Caco-2 (cell line): ENCODE data around the gene SDC1. TPM values are rescaled to one million over a fixed set of nuclear protein-coding genes. Genes with fewer than 3 reads are reported as not detected.

Experiments used
- BruUV-seq: library from RNA; stranded (reverse); fragments of 400-500 nt; replicated peaks from 2 replicates; lab custom pipeline; 2021; lab: Mats Ljungman, UMichigan
- CTCF ChIA-PET: fragments of 300-600 bp; sonication (Branson Sonifier 250); formaldehyde crosslinking; loops from one replicate; lab custom pipeline; 2022; ENCODE audit warnings: antibody characterized with exemption; lab: Charles Lee
- POLR2A ChIA-PET: fragments of 300-600 bp; sonication (Branson Sonifier 250); formaldehyde crosslinking; loops from one replicate; lab custom pipeline; 2022; ENCODE audit warnings: antibody characterized with exemption; lab: Charles Lee
- DNase-seq, 2 experiments: peaks; one replicate each; pipeline versions ENCODE4 v3.0.0 to v3.0.0-alpha.2; 2020 to 2022
- H3K27me3 ChIP-seq: replicated peaks from 2 replicates; pipeline ENCODE4 v1.6.0; 2011; ENCODE audit warnings: low read length; ENCODE audit not compliant: control insufficient read depth, insufficient read depth
- H3K36me3 ChIP-seq: 2 replicates; pipeline ENCODE4 v1.5.1; 2011; ENCODE audit warnings: low read length; ENCODE audit not compliant: control insufficient read depth, insufficient read depth
- H3K4me1 ChIP-seq: fragments of 250-450 bp; sonication (Bioruptor Pico); 2 replicates; pipeline ENCODE4 v1.5.1; 2020; ENCODE audit warnings: mild to moderate bottlenecking
- H3K4me3 ChIP-seq: 2 replicates; pipeline ENCODE4 v1.5.1; 2011; ENCODE audit warnings: low read depth, mild to moderate bottlenecking, control low read depth, low read length
- H3K9me3 ChIP-seq: fragments of 250-450 bp; sonication (Bioruptor Pico); 2 replicates; pipeline ENCODE4 v1.5.1; 2020; ENCODE audit warnings: mild to moderate bottlenecking, moderate library complexity
- H3K27ac Mint-ChIP-seq: one replicate; pipeline ENCODE4 v1.8.0; 2022; ENCODE audit warnings: mixed read lengths; ENCODE audit not compliant: unreplicated experiment
- H3K27me3 Mint-ChIP-seq: one replicate; pipeline ENCODE4 v1.8.0; 2022; ENCODE audit warnings: mixed read lengths; ENCODE audit not compliant: insufficient read depth, unreplicated experiment
- H3K36me3 Mint-ChIP-seq: one replicate; pipeline ENCODE4 v1.8.0; 2022; ENCODE audit warnings: mild to moderate bottlenecking, mixed read lengths; ENCODE audit not compliant: insufficient read depth, unreplicated experiment
- H3K4me1 Mint-ChIP-seq: one replicate; pipeline ENCODE4 v1.8.0; 2022; ENCODE audit warnings: low read depth, mixed read lengths; ENCODE audit not compliant: unreplicated experiment
- H3K4me3 Mint-ChIP-seq: one replicate; pipeline ENCODE4 v1.8.0; 2022; ENCODE audit warnings: mild to moderate bottlenecking, moderate library complexity, mixed read lengths; ENCODE audit not compliant: unreplicated experiment
- H3K9me3 Mint-ChIP-seq: one replicate; pipeline ENCODE4 v1.8.0; 2022; ENCODE audit warnings: mixed read lengths; ENCODE audit not compliant: unreplicated experiment
- intact Hi-C: fragments of 100-400 bp; cut with micrococcal nuclease; formaldehyde crosslinking; loops from one replicate; pipeline ENCODE4 v1.10.0; 2022; ENCODE audit not compliant: unreplicated experiment
- total RNA-seq: library from RNA; stranded (reverse); gene quantifications from 2 replicates; pipeline ENCODE4 v1.2.3, GENCODE V29; 2022
- TF ChIP-seq, protein P1 (sequence below), 2 experiments: fragments of 200-600 bp in 1 of 2; IDR thresholded peaks; 1 replicate in 1 of 2; 2 replicates in 1 of 2; pipeline versions ENCODE4 v1.5.1 to v1.8.0; 2011 to 2022; ENCODE audit warnings: antibody characterized with exemption in 1 of 2, control low read depth in 1 of 2, inconsistent platforms in 1 of 2, low read depth in 1 of 2, low read length in 1 of 2, mild to moderate bottlenecking in 1 of 2, moderate library complexity in 1 of 2; ENCODE audit not compliant: insufficient read depth in 1 of 2, severe bottlenecking in 1 of 2, unreplicated experiment in 1 of 2

SDC1 gene
- total RNA-seq, 1 experiment from 2014 or later = 24.3 TPM

DNA sequence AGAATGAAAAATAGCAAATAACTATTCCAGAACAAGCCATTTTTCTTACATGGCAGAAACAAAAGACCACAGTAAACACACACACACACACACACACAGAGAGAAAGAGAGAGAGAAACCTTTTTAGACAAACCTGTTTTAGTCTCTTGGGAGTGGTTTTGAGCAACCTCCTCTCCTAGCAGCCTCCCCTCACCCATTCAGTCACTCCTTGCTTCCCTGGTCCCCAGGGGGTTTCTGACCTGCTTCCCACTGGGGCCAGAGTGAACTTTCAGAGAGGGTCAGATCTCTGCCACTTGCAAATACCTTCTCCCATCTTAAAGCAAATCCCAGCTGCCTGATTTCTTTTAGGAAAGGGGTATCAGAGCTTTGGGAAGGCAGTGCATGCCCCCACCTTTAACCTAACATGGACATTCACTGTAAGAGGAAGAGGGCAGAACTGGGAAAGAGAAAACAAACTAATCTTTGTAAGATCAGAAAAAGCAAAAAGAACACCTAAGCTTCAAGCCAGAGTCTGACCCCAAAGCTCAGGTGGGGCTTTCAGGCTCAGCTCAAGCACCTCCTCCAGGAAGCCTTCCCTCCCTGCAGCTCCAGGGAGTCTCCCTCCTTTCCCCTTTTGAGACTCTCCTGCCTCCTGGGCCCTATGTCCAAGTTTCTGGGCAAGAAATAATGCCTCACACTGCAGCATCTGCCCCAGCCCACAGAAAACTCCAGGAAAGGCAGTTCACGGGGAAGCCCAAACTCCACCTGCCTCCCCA lies 2.7 kb downstream of the SDC1 start:
- ChIA-PET CTCF (interaction anchor here (0.9 kb wide), 1 partner anchor 11 kb away, joined by 3 read pairs; no protein-coding TSS in a partner anchor), POLR2A (no interaction called here)
- no TSS peak for BruUV-seq
- Mint-ChIP-seq H3K4me3 (peak overlapping the region; percentile 71), H3K9me3 (no peaks in the 10 kb centered on the region), H3K27me3 (no peaks in the 10 kb centered on the region), H3K27ac (peak overlapping the region; percentile 51), H3K4me1 (peaks cover 13% of the 10 kb centered on the region), H3K36me3 (peaks cover 7% of the 10 kb centered on the region)
- H3K4me3 ChIP-seq = no peak overlapping the region
- no peak for DNase-seq
- H3K36me3 ChIP-seq = no peaks in the 10 kb centered on the region
- H3K27me3 ChIP-seq = no peaks in the 10 kb centered on the region
- no peaks in the 10 kb centered on the region for H3K9me3 ChIP-seq
- TF ChIP-seq, protein P1, sequence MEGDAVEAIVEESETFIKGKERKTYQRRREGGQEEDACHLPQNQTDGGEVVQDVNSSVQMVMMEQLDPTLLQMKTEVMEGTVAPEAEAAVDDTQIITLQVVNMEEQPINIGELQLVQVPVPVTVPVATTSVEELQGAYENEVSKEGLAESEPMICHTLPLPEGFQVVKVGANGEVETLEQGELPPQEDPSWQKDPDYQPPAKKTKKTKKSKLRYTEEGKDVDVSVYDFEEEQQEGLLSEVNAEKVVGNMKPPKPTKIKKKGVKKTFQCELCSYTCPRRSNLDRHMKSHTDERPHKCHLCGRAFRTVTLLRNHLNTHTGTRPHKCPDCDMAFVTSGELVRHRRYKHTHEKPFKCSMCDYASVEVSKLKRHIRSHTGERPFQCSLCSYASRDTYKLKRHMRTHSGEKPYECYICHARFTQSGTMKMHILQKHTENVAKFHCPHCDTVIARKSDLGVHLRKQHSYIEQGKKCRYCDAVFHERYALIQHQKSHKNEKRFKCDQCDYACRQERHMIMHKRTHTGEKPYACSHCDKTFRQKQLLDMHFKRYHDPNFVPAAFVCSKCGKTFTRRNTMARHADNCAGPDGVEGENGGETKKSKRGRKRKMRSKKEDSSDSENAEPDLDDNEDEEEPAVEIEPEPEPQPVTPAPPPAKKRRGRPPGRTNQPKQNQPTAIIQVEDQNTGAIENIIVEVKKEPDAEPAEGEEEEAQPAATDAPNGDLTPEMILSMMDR (IDR thresholded peaks at IDR 0.05; ENCODE audit: insufficient read depth in 1 of 2, low read depth in 1 of 2, low read length in 1 of 2, severe bottlenecking in 1 of 2, unreplicated experiment in 1 of 2) = no peak
- intact Hi-C loops = no loop called here
- H3K4me1 ChIP-seq = peaks cover 19% of the 10 kb centered on the region

DNA sequence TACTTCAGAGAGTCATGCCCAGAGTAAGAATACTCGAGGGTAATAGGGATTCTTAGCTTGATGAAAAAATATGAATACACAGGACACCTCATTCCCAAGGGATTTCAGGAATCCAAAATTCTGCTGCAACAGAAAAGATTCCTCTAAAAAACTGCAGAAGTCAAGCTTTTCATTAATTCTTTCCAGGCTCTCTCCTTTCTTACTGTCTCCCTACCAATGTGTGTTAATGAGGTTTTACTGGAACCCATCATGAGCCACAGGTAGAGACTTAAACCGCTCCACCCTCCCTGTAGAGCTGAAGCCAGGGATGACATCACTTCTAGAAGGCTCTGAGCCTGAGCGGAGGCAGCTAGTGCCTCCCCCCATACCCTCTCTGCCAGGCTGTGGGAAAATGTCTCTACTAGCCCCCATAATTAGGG lies 3.4 kb downstream of the SDC1 start:
- CTCF ChIA-PET = no interaction called here
- POLR2A ChIA-PET = no interaction called here
- Mint-ChIP-seq H3K27me3 (no peaks in the 10 kb centered on the region), H3K36me3 (peaks cover 7% of the 10 kb centered on the region), H3K9me3 (no peaks in the 10 kb centered on the region), H3K4me1 (peaks cover 13% of the 10 kb centered on the region), H3K27ac (peak overlapping the region; percentile 51), H3K4me3 (peak overlapping the region; percentile 71)
- intact Hi-C loops = no loop called here
- no peaks in the 10 kb centered on the region for H3K27me3 ChIP-seq
- H3K36me3 ChIP-seq = no peaks in the 10 kb centered on the region
- no peak for DNase-seq
- no peak overlapping the region for H3K4me3 ChIP-seq
- H3K9me3 ChIP-seq = no peaks in the 10 kb centered on the region
- TF ChIP-seq, protein P1 (IDR thresholded peaks at IDR 0.05; ENCODE audit: insufficient read depth in 1 of 2, low read depth in 1 of 2, low read length in 1 of 2, severe bottlenecking in 1 of 2, unreplicated experiment in 1 of 2) = no peak
- peaks cover 19% of the 10 kb centered on the region for H3K4me1 ChIP-seq
- BruUV-seq = no TSS peak

DNA sequence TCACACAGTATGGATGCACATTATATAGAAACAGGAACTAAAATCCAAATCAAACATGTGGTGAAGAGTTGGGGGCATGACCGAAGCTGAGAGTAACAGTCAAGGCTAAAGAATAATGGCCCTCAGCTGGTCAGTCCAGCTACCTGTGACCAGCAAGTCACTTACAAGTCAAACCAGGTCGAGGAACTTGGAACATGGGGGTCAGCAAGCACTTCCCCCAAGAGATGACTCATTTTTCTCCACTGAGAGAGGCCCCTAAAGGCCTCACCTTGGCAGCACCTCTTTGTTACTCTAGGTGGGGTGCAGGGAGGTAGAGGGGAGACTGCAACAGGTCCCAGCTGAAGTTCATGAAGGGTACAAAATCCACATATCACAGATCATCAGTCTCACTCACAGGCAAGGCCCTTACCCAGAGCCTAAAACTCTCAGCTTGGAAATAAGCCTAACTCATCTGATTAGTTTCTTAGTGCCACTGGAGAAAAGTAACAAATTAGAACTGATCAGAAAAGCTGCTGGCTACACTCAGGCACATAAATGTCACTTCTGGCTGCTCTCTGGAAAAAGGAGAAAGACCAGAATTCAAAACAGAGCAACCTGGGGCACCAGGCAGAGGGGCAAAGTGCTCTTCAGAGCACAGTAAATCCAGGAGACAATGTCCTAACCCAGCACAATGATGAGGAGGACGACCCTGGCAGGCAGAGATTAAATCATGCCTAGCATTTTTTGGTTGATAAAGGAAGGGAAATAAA lies 4.0 kb downstream of the SDC1 start:
- Histone ChIP-seq H3K4me3 (no peak overlapping the region), H3K9me3 (no peaks in the 10 kb centered on the region), H3K4me1 (peaks cover 18% of the 10 kb centered on the region), H3K36me3 (no peaks in the 10 kb centered on the region), H3K27me3 (no peaks in the 10 kb centered on the region)
- no TSS peak for BruUV-seq
- CTCF ChIA-PET = no interaction called here
- H3K9me3 Mint-ChIP-seq = no peaks in the 10 kb centered on the region
- DNase-seq = no peak
- TF ChIP-seq, protein P1 (IDR thresholded peaks at IDR 0.05; ENCODE audit: insufficient read depth in 1 of 2, low read depth in 1 of 2, low read length in 1 of 2, severe bottlenecking in 1 of 2, unreplicated experiment in 1 of 2) = no peak
- H3K4me3 Mint-ChIP-seq = no peak overlapping the region
- intact Hi-C loops = no loop called here
- H3K36me3 Mint-ChIP-seq = peaks cover 7% of the 10 kb centered on the region
- H3K27me3 Mint-ChIP-seq = no peaks in the 10 kb centered on the region
- POLR2A ChIA-PET = interaction anchor here (0.6 kb wide), 1 partner anchor 53 kb away, joined by 3 read pairs; no protein-coding TSS in a partner anchor
- H3K4me1 Mint-ChIP-seq = peaks cover 13% of the 10 kb centered on the region
- H3K27ac Mint-ChIP-seq = no peak overlapping the region
